Type B pancreatic cell (in vitro differentiated cells): ENCODE measurements around the gene SLC8A3. TPM values are rescaled to one million over a fixed set of nuclear protein-coding genes. Genes with fewer than 3 reads are reported as not detected.

Source experiments
- DNase-seq: peaks from one replicate; pipeline ENCODE4 v3.0.0; 2021; ENCODE audit warnings: mixed read lengths; ENCODE audit not compliant: unreplicated experiment; ENCODE audit errors: extremely low spot score
- H3K27ac Mint-ChIP-seq: 2 replicates; pipeline ENCODE4 v1.8.0; 2021; ENCODE audit warnings: mild to moderate bottlenecking, mixed read lengths
- H3K27me3 Mint-ChIP-seq: 2 replicates; pipeline ENCODE4 v1.8.0; 2021; ENCODE audit warnings: mixed read lengths
- H3K36me3 Mint-ChIP-seq: 2 replicates; pipeline ENCODE4 v1.8.0; 2021; ENCODE audit warnings: mixed read lengths
- H3K4me1 Mint-ChIP-seq: one replicate; pipeline ENCODE4 v1.8.0; 2021; ENCODE audit warnings: mixed read lengths; ENCODE audit not compliant: unreplicated experiment
- H3K4me3 Mint-ChIP-seq: 2 replicates; pipeline ENCODE4 v1.8.0; 2021; ENCODE audit warnings: mild to moderate bottlenecking, mixed read lengths
- H3K9me3 Mint-ChIP-seq: 2 replicates; pipeline ENCODE4 v1.8.0; 2021; ENCODE audit warnings: mixed read lengths
- CTCF ChIP-seq: fragments of 200-600 bp; sonication (generic); conservative IDR thresholded peaks from 2 replicates; pipeline ENCODE4 v1.5.0; 2021; ENCODE audit warnings: antibody characterized with exemption, mild to moderate bottlenecking
- total RNA-seq: library from RNA; stranded (reverse); gene quantifications from 2 replicates; pipeline ENCODE4 v1.2.1, GENCODE V29; 2021; ENCODE audit warnings: low replicate concordance

SLC8A3 gene
- total RNA-seq, 1 donor from 2014 or later: 7.8 TPM

GRCh38 chr14:70148351-70148750 is 40.4 kb downstream of the SLC8A3 start:
- H3K9me3 Mint-ChIP-seq: no peaks in the 10 kb centered on the region
- DNase-seq: no peak
- peaks cover 13% of the 10 kb centered on the region for H3K4me1 Mint-ChIP-seq
- no peaks in the 10 kb centered on the region for H3K36me3 Mint-ChIP-seq
- no peak overlapping the region for H3K27ac Mint-ChIP-seq
- no peak overlapping the region for H3K4me3 Mint-ChIP-seq
- H3K27me3 Mint-ChIP-seq: peaks cover 9% of the 10 kb centered on the region
- no peak for TF ChIP-seq CTCF

- Mint-ChIP-seq H3K9me3 (no peaks in the 10 kb centered on the region), H3K27me3 (peaks cover 28% of the 10 kb centered on the region), H3K4me3 (no peak overlapping the region), H3K27ac (no peak overlapping the region), H3K4me1 (peaks cover 10% of the 10 kb centered on the region), H3K36me3 (no peaks in the 10 kb centered on the region)
- no peak for TF ChIP-seq CTCF
- DNase-seq: no peak
These were observed 44.7 kb downstream of the SLC8A3 start for GRCh38 chr14:70144046-70144445.

GRCh38 chr14:70143306-70143705 is 45.4 kb downstream of the SLC8A3 start:
- Mint-ChIP-seq H3K36me3 (no peaks in the 10 kb centered on the region), H3K4me1 (peaks cover 2% of the 10 kb centered on the region), H3K27me3 (peaks cover 33% of the 10 kb centered on the region), H3K27ac (no peak overlapping the region), H3K9me3 (no peaks in the 10 kb centered on the region), H3K4me3 (no peak overlapping the region)
- no peak for TF ChIP-seq CTCF
- no peak for DNase-seq

- Mint-ChIP-seq H3K4me1 (no peaks in the 10 kb centered on the region), H3K27me3 (peaks cover 32% of the 10 kb centered on the region), H3K4me3 (no peak overlapping the region), H3K9me3 (no peaks in the 10 kb centered on the region), H3K27ac (no peak overlapping the region), H3K36me3 (no peaks in the 10 kb centered on the region)
- no peak for TF ChIP-seq CTCF
- DNase-seq: no peak
These were observed 48.1 kb downstream of the SLC8A3 start for GRCh38 chr14:70140614-70141013.

GRCh38 chr14:70139384-70139783 is 49.4 kb downstream of the SLC8A3 start:
- TF ChIP-seq CTCF: no peak
- Mint-ChIP-seq H3K9me3 (no peaks in the 10 kb centered on the region), H3K4me1 (no peaks in the 10 kb centered on the region), H3K27ac (no peak overlapping the region), H3K4me3 (no peak overlapping the region), H3K36me3 (no peaks in the 10 kb centered on the region), H3K27me3 (peaks cover 38% of the 10 kb centered on the region)
- no peak for DNase-seq

- peaks cover 47% of the 10 kb centered on the region for H3K27me3 Mint-ChIP-seq
- no peaks in the 10 kb centered on the region for H3K4me1 Mint-ChIP-seq
- no peak for TF ChIP-seq CTCF
- no peaks in the 10 kb centered on the region for H3K9me3 Mint-ChIP-seq
- H3K4me3 Mint-ChIP-seq: no peak overlapping the region
- no peak overlapping the region for H3K27ac Mint-ChIP-seq
- DNase-seq: no peak
- H3K36me3 Mint-ChIP-seq: no peaks in the 10 kb centered on the region
These were observed 51.0 kb downstream of the SLC8A3 start for GRCh38 chr14:70137788-70138187.
